Gastroesophageal sphincter (tissue), 3 donors: ENCODE data around the gene TBX3.

Source experiments
- POLR2A ChIP-seq, 2 donors: fragments of 450-650 bp; IDR thresholded peaks; one replicate each; pipeline ENCODE4 v1.6.1; 2017; ENCODE audit warnings: antibody characterized with exemption in 2 of 2, mild to moderate bottlenecking in 2 of 2, moderate library complexity in 1 of 2
- TF ChIP-seq, protein P1 (sequence below), 4 experiments: fragments of 200-600 bp in 2 of 4; fragments of 450-650 bp in 2 of 4; sonication (generic) in 1 of 4; IDR thresholded peaks; one replicate each; pipeline ENCODE4 v1.5.1; 2017 to 2019; ENCODE audit warnings: antibody characterized with exemption in 4 of 4, mild to moderate bottlenecking in 2 of 4, moderate library complexity in 2 of 4

DNA sequence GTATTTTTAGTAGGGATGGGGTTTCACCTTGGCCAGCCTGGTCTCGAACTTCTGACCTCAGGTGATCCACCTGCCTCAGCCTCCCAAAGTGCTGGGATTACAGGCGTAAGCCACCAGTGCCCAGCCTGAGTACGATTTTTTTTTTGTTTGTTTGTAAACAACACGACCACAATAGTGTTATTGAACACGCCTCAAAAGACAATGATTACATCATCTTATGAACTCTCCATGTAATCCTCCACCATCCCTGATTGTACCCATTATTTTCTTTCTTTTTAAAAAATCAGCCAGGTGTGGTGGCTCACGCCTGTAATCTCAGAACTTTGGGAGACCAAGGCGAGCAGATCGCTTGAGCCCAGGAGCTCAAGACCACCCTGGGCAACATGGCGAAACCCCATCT lies 25.1 kb upstream of the TBX3 start:
- TF ChIP-seq, protein P1, sequence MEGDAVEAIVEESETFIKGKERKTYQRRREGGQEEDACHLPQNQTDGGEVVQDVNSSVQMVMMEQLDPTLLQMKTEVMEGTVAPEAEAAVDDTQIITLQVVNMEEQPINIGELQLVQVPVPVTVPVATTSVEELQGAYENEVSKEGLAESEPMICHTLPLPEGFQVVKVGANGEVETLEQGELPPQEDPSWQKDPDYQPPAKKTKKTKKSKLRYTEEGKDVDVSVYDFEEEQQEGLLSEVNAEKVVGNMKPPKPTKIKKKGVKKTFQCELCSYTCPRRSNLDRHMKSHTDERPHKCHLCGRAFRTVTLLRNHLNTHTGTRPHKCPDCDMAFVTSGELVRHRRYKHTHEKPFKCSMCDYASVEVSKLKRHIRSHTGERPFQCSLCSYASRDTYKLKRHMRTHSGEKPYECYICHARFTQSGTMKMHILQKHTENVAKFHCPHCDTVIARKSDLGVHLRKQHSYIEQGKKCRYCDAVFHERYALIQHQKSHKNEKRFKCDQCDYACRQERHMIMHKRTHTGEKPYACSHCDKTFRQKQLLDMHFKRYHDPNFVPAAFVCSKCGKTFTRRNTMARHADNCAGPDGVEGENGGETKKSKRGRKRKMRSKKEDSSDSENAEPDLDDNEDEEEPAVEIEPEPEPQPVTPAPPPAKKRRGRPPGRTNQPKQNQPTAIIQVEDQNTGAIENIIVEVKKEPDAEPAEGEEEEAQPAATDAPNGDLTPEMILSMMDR (IDR thresholded peaks at IDR 0.05), result no peak
- no peak for TF ChIP-seq POLR2A (IDR thresholded peaks at IDR 0.05)
